C4-2B (cell line): ENCODE data around the gene NOX5.

Source experiments
- ZFX ChIP-seq: fragments of 450-650 bp; IDR thresholded peaks from 2 replicates; pipeline ENCODE4 v1.6.1; 2017
- TF ChIP-seq, protein P1 (sequence below): fragments of 450-650 bp; conservative IDR thresholded peaks from 2 replicates; pipeline ENCODE4 v1.5.1; 2017; ENCODE audit warnings: mild to moderate bottlenecking

DNA sequence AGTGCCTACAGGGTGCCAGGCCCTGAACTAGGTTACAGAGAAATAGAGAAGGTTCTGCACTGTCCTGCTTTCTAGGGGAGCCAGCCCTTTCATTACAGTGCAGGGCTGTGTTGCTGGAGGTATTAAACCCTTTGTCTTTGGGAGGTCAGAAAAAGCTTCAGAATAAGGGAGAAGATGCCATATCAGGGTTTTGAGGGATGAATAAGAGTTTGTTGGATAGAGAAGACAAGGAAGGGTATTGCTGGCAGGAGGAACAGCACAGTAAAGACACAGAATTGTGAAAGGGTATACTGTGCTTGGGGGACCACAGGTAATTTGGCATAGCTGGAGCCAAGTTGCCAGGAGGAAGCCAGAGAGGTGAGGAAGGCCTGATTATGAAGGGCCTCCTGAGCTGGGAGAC is 23.0 kb downstream of the NOX5 start:
- TF ChIP-seq, protein P1, sequence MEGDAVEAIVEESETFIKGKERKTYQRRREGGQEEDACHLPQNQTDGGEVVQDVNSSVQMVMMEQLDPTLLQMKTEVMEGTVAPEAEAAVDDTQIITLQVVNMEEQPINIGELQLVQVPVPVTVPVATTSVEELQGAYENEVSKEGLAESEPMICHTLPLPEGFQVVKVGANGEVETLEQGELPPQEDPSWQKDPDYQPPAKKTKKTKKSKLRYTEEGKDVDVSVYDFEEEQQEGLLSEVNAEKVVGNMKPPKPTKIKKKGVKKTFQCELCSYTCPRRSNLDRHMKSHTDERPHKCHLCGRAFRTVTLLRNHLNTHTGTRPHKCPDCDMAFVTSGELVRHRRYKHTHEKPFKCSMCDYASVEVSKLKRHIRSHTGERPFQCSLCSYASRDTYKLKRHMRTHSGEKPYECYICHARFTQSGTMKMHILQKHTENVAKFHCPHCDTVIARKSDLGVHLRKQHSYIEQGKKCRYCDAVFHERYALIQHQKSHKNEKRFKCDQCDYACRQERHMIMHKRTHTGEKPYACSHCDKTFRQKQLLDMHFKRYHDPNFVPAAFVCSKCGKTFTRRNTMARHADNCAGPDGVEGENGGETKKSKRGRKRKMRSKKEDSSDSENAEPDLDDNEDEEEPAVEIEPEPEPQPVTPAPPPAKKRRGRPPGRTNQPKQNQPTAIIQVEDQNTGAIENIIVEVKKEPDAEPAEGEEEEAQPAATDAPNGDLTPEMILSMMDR = no peak
- TF ChIP-seq ZFX = no peak
